ENCODE data around the gene EFR3B.

The EFR3B gene

DNA sequence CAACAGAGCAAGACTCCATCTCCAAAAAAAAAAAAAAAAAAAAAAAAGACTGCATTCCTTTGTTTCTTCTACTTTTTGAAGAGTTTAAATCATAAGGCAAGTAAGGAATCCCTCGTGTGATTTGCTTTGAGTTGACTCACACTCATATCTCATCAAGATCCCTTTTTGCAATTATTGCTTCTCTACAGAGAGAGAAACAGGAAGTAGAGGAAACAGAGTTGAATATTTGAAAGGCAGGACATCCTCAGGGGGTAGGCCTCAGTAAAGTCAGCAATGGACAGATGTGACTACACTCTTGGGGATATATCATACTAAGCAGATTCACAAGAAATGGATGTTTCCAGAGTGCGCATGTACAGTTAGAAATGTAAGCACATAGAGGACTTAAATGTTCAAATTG lies 11.2 kb upstream of the EFR3B start:
- no peak overlapping the region for H3K4me3 ChIP-seq (ENCODE audit: insufficient read depth, low read length, poor library complexity, severe bottlenecking)
- no peak overlapping the region for H2AFZ ChIP-seq (ENCODE audit: low read depth, low read length, severe bottlenecking)
- no peak overlapping the region for H3K4me2 ChIP-seq (ENCODE audit: low read depth, low read length, poor library complexity, severe bottlenecking)
- no peaks in the 10 kb centered on the region for H3K9me3 ChIP-seq (ENCODE audit: insufficient read depth, low read length)
- H3K36me3 ChIP-seq (ENCODE audit: low read length), result no peaks in the 10 kb centered on the region
- no peaks in the 10 kb centered on the region for H3K79me2 ChIP-seq (ENCODE audit: insufficient read depth, low read length)
- H3F3A ChIP-seq (ENCODE audit: insufficient read depth), result no peaks in the 10 kb centered on the region
- no peaks in the 10 kb centered on the region for H3K9me2 ChIP-seq (replicated peaks; ENCODE audit: insufficient read depth, low read length)
- no peak for TF ChIP-seq EZH2phosphoT487 (conservative IDR thresholded peaks at IDR 0.05; ENCODE audit: low read length)
- TF ChIP-seq, protein P1, sequence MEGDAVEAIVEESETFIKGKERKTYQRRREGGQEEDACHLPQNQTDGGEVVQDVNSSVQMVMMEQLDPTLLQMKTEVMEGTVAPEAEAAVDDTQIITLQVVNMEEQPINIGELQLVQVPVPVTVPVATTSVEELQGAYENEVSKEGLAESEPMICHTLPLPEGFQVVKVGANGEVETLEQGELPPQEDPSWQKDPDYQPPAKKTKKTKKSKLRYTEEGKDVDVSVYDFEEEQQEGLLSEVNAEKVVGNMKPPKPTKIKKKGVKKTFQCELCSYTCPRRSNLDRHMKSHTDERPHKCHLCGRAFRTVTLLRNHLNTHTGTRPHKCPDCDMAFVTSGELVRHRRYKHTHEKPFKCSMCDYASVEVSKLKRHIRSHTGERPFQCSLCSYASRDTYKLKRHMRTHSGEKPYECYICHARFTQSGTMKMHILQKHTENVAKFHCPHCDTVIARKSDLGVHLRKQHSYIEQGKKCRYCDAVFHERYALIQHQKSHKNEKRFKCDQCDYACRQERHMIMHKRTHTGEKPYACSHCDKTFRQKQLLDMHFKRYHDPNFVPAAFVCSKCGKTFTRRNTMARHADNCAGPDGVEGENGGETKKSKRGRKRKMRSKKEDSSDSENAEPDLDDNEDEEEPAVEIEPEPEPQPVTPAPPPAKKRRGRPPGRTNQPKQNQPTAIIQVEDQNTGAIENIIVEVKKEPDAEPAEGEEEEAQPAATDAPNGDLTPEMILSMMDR (IDR thresholded peaks at IDR 0.05; ENCODE audit: insufficient read depth, low read length, poor library complexity, severe bottlenecking), result no peak
- H3K27me3 ChIP-seq (ENCODE audit: low read length), result no peaks in the 10 kb centered on the region
- no peaks in the 10 kb centered on the region for H4K20me1 ChIP-seq (ENCODE audit: low read depth, low read length)
- H3K27ac ChIP-seq (ENCODE audit: low read depth, low read length), result no peak overlapping the region
- no peak overlapping the region for H3K9ac ChIP-seq (ENCODE audit: low read length)

DNA sequence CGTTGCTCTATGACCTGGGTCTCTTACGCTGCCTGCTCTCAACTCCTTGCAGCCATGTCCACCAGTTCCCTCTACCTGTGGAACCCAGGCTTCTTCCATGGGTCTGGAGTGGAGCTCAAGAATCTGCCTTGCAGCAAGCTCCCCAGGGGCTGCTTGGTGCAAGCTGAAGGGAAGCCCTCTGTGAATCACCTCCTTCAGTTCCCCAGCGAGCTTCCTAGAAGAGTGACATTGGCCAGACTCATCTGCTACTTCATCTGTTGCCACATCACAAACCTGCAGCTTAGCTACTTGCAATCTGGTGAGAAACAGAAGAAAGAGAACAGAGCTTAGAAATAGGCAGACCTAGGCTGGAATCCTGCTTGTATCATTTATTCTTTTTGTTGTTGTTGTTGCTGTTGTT lies 9.8 kb upstream of the EFR3B start:
- H3K27me3 ChIP-seq (ENCODE audit: low read length), result no peaks in the 10 kb centered on the region
- H2AFZ ChIP-seq (ENCODE audit: low read depth, low read length, severe bottlenecking), result no peak overlapping the region
- no peak overlapping the region for H3K9ac ChIP-seq (ENCODE audit: low read length)
- H3K79me2 ChIP-seq (ENCODE audit: insufficient read depth, low read length), result no peaks in the 10 kb centered on the region
- H3K27ac ChIP-seq (ENCODE audit: low read depth, low read length), result no peak overlapping the region
- H3K36me3 ChIP-seq (ENCODE audit: low read length), result no peaks in the 10 kb centered on the region
- TF ChIP-seq, protein P1 (IDR thresholded peaks at IDR 0.05; ENCODE audit: insufficient read depth, low read length, poor library complexity, severe bottlenecking), result no peak
- no peak for TF ChIP-seq EZH2phosphoT487 (conservative IDR thresholded peaks at IDR 0.05; ENCODE audit: low read length)
- no peak overlapping the region for H3K4me2 ChIP-seq (ENCODE audit: low read depth, low read length, poor library complexity, severe bottlenecking)
- H4K20me1 ChIP-seq (ENCODE audit: low read depth, low read length), result no peaks in the 10 kb centered on the region
- no peaks in the 10 kb centered on the region for H3F3A ChIP-seq (ENCODE audit: insufficient read depth)
- H3K9me2 ChIP-seq (replicated peaks; ENCODE audit: insufficient read depth, low read length), result no peaks in the 10 kb centered on the region
- H3K4me3 ChIP-seq (ENCODE audit: insufficient read depth, low read length, poor library complexity, severe bottlenecking), result no peak overlapping the region
- H3K9me3 ChIP-seq (ENCODE audit: insufficient read depth, low read length), result no peaks in the 10 kb centered on the region

DNA sequence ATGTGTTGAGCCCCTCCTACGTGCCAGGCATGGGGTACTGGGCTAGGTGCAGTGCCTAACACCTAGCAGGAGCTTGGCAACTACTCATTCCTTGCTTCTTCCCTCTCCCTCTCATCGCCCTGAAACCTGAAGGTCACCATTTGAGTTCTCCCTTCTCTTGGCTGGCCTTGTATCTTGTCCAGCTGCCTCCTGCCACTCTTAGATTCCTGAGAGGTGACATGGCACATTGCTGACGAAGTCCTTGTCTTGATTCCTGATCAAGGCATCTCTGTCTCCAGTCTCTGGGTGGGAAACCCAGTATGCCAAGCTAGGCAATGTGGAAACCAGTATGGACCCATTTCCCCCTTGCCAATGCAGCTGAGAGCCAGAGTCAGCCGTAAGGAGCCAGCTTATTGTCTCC lies 9.0 kb upstream of the EFR3B start:
- Histone ChIP-seq H4K20me1 (ENCODE audit: low read depth, low read length) (no peaks in the 10 kb centered on the region), H3K9ac (ENCODE audit: low read length) (no peak overlapping the region), H2AFZ (ENCODE audit: low read depth, low read length, severe bottlenecking) (no peak overlapping the region), H3K27me3 (ENCODE audit: low read length) (no peaks in the 10 kb centered on the region), H3K9me3 (ENCODE audit: insufficient read depth, low read length) (no peaks in the 10 kb centered on the region), H3K79me2 (ENCODE audit: insufficient read depth, low read length) (no peaks in the 10 kb centered on the region), H3K27ac (ENCODE audit: low read depth, low read length) (no peak overlapping the region), H3K4me3 (ENCODE audit: insufficient read depth, low read length, poor library complexity, severe bottlenecking) (no peak overlapping the region), H3K36me3 (ENCODE audit: low read length) (no peaks in the 10 kb centered on the region), H3K9me2 (replicated peaks; ENCODE audit: insufficient read depth, low read length) (no peaks in the 10 kb centered on the region), H3F3A (ENCODE audit: insufficient read depth) (no peaks in the 10 kb centered on the region), H3K4me2 (ENCODE audit: low read depth, low read length, poor library complexity, severe bottlenecking) (no peak overlapping the region)
- TF ChIP-seq, protein P1 (IDR thresholded peaks at IDR 0.05; ENCODE audit: insufficient read depth, low read length, poor library complexity, severe bottlenecking), result no peak
- no peak for TF ChIP-seq EZH2phosphoT487 (conservative IDR thresholded peaks at IDR 0.05; ENCODE audit: low read length)
